Right lung (tissue), 10 donors: ENCODE data around the gene ZNF334. TPM values are rescaled to one million over a fixed set of nuclear protein-coding genes. Genes with fewer than 3 reads are reported as not detected.

Experiments used
- DNase-seq, 2 donors: peaks; one replicate each; pipeline ENCODE4 v3.0.0-alpha.2; 2013
- long read RNA-seq, 8 donors: transcript quantifications; one replicate each; lab custom pipeline, GENCODE V29; 2026
- polyA plus RNA-seq, 5 donors: library from polyadenylated mRNA; unstranded; fragments of 120-200 nt; gene quantifications; one replicate each; pipeline versions ENCODE4 v1.2.1 to v1.2.3, GENCODE V29; 2013; ENCODE audit warnings: inconsistent platforms in 1 of 5, low replicate concordance in 1 of 5; ENCODE audit not compliant: insufficient read length in 5 of 5, insufficient read depth in 1 of 5

The ZNF334 gene
- 10 to 100 TPM; 24.5 to 52.5 (median 43.4) TPM for polyA plus RNA-seq
- long read RNA-seq, donor 1, partial matches to known transcripts = 0 of 1 reads
- long read RNA-seq, donor 1, other reads (novel, unspliced or antisense) = 0 of 1 reads
- long read RNA-seq, donor 2, partial matches to known transcripts = 0 of 2 reads
- long read RNA-seq, donor 2, other reads (novel, unspliced or antisense) = 0 of 2 reads
- long read RNA-seq, donor 3, partial matches to known transcripts = 0 of 4 reads
- long read RNA-seq, donor 3, other reads (novel, unspliced or antisense) = 0 of 4 reads
- long read RNA-seq, donor 4, partial matches to known transcripts = 0 of 3 reads
- long read RNA-seq, donor 4, other reads (novel, unspliced or antisense) = 0 of 3 reads
- long read RNA-seq, donor 5, transcript ZNF334-204 (3 exons, 2,243 nt) = major isoform, 5 of 11 reads
- long read RNA-seq, donor 5, partial matches to known transcripts = 0 of 11 reads
- long read RNA-seq, donor 5, other reads (novel, unspliced or antisense) = 0 of 11 reads
- long read RNA-seq, donor 6, partial matches to known transcripts = 21 of 24 reads
- long read RNA-seq, donor 6, other reads (novel, unspliced or antisense) = 0 of 24 reads
- long read RNA-seq, donor 7, partial matches to known transcripts = 0 of 1 reads
- long read RNA-seq, donor 7, other reads (novel, unspliced or antisense) = 0 of 1 reads
- long read RNA-seq, donor 8, partial matches to known transcripts = 0 of 1 reads
- long read RNA-seq, donor 8, other reads (novel, unspliced or antisense) = 0 of 1 reads

DNA sequence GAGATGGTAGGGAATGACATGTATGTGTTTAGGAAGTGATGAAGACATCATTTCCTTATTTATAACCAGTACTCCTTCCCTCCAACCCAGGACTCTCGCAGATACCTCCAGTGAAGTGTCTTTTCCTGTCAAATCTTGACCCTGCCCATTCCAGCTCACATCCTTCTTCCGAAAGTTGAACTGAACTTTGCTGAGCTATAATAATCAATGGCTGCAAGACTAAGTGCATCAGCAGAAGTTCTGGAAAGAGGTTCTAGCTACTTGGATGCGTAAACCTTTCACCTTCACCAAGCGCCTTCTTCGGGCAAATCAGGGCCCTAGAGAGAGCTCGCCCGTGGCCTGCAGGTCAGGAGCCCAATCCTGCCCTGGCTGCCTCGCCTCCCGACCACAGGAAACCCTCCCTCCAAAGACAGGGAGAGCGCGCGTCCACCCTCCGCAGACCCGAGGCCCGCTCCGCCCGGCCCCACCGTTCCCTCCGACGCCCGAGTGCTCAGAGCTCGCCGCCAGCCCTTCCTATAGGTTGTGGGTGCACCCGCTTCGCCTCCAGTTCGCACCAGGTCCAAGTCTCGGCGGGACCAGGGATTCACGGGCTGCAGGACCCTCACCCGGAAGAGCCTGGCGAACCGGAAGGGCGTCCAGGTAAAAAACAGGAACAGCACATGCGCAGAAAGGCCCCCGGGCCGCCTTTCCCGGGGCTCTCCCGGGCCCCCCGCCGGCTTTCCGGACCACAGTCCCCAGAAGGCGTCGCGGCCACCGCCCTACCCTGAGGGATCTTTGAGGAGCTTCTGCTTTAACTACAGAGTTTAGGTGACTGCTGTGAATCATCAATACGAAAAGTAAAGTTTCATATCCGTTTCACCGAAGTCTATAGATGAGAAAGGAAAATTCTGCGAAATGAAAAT, at the start of gene ZNF334:
ZNF334 (minus strand) TSS at position 617 of the 902 bp plus-strand sequence. CDS start 1,457 bp downstream, outside the sequence.
- peak; percentile 73 to 78 for DNase-seq

DNA sequence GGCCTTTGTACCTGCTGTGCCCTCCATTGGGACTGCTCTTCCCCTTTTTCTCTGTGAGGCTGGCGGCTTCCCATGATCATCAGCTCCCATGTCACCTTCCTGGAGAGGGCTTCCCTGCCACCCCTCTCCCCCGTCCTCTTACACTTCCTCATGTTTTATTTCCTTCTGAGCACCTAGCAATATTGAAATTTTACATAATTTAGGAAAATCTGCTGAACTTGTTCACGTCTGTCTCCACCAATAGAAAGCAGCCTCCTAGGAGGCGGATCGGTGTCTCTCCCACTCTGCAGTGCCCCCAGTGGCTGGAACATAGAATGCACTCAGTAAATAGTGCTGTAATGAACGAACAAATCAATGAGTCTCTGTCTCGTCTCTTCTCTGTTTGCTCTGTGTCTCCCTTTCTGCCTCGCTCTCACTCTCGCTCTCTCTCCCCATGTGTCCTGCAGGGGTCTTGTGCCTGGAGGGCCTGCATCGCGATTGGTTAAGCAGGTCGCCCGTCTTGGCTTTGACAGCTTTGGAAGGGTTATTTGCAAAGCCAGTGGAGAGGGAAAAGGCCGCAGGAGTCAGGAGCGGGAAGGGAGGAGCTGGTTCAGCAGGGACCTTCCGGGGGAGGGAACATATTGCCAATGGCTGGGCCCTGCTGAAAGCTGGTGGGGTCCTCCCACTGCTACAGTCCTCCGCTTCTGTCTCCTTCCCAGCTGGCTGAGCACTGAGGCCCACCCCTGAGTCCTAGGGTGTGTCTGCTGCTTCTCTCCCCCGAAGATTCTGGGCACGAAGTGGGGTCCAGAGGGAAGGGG, 49.2 kb upstream of the ZNF334 start:
- DNase-seq = peak; percentile 60 to 77

DNA sequence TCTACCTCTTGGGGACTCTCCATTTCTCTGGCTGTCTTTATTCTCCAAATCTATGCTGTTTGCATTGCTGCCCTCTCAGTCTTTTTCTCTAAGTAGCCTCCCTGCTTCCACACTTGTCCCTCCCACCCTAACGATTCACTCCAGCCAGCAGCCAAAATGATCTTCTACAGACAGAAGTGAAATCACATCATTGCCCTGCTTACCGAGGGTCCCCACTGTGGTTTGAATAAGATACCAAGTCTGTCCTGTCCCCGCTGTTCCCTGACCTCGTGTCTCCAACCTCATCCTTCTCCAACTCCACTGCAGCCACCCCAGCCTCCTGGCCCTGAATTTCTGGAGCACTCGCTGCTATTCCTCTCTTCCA, 48.6 kb upstream of the ZNF334 start:
- DNase-seq = no peak

DNA sequence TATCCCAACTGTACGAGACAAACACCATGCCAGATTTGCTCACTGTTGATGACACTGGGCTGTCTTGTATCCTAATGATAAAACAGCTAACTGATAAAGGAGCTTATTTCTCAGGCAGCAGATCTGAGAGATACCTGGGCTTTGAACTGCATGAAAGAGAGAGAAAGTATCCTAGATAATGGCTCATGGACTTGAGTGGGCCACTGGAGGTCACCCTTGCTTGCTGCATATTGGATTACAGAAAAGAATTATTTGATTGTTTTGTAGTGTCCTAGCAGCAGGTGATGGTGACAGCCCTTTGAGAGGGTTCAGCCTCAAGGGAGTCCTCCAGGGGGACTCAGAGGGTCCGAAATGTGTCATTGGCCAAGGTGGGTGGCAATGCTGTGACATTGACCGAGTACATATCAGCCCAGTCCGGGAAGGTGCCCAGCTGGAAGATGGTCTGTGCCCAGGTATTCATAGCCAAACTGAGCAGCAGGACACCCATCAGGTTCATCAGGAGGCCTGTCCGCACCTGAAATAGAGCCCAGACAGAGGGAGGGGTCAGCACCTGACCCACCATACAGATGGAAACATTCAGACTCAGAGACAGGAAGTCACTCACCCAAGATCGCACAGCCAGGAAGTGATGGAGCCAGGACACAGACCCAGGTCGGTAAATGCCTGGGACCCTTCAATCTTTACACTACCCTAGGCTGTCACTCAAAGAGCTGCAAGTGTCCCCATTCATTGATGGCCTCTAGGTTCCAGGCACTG, 46.5 kb upstream of the ZNF334 start:
- DNase-seq = no peak

DNA sequence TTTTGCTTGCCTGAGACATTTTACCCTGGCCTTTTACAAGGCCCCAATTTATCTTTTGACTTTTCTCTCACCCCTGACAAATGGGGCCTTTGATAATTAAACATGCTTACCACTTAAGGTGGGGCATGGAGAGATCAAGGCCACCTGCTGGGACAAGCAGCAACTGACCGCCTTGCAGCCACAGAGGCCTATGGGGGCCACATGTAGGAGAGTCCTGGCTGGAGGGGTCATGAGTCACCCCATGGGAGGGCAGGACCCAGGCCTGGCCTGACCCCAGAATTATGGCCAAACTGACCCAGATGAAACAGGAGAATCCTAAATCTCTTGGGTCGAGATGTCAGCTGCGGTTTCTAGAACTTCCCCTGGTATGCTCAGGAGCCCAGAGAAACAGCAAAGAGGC, 45.6 kb upstream of the ZNF334 start:
- no peak for DNase-seq

DNA sequence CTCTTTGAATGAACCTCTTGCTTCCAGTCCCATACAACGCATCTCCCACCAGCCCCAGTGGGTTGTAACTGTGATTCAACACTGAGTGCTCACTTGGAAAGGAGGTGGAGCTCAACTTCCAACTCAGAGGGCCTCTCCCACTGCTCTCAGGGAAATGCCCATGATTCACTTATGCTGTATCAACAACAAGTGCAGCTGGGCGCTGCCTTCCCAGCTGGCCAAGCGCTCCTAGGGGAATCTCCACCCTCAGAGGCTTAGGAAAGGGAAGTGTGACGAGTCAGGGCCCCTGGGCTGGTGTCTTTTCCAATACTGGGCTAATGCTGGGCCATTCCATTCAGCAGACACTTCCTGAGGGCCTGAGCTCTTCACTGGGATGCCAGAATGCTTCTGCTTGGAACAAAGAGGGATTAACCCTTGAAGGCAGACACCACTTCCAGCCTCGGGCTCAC, 45.2 kb upstream of the ZNF334 start:
- DNase-seq = no peak

DNA sequence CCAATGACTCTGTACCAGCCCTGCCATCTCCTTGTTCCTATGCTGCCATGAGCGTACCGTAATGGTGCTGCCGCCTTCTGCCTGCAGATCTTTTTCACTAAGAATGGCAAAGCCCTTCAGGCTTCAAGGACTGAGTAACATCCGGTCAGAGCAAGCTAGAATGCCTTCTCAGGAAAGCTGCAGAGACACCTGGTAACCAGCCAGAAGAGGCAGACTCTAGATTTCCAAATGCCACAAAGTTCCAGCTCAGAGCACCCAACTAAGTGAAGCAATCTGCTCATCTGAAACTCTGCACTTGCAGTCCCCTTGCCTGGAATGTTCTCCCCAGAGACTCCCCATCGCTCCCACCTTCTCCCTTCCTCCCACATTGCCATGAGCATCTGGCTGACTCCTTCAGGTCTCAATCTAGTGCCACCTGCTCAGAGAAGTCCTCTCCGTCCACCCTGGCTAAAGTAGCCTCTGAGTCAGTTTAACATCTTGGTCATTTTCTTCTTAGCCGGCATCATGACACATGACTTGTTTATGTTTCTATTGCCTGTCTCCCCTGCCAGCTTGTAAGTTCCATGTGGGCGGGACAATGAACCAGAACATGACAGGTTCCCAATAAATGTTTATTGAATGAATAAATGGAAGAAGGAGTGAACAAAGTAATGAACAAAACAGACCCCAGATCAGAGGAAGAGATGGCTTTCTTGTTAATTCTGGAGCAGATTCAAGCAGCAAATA, 44.0 kb upstream of the ZNF334 start:
- no peak for DNase-seq

DNA sequence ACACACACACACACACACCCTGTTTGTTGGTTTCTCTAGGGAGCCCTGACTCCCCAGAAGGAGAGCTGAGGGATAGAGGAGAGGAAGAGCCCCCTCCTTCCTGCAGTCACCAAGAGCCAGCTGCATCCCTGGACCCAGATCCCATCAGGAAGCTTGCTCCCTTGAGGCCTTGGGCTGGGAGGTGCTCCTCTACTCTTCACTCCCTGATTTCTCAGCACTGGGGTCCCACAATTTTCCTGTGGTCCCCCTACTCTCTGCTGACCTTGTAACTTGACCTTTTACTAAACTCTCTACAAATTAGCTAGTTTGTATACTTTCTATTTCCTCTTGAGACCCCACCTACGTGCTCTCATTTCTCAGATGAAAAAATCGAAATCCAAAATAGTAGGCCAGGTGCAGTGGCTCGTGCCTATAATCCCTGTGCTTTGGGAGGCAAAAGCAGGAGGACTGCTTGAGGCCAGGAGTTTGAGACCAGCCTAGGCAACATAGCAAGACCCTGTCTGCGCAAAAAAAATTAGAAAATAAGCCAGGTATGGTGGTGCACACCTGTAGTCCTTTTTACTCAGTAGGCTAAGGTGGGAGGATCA, 42.1 kb upstream of the ZNF334 start:
- no peak for DNase-seq

DNA sequence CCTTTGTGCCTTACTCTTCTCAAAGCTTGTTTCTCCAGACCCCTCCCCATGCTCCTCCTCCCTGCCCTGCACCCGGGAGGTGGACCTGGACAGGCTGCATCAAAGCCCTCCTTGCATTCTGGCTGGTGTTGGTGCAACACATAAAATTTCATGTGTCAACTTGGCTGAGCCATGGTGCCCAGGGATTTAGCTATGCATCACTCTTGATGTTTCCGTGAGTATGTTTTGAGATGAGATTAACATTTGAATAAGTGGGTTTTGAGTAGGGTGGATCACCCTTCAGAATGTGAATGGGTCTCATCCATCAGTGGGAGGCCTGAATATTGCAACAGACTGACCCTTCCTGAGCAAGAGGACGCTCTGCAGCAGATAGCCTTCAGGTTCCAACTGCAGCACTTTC, 41.5 kb upstream of the ZNF334 start:
- no peak for DNase-seq

DNA sequence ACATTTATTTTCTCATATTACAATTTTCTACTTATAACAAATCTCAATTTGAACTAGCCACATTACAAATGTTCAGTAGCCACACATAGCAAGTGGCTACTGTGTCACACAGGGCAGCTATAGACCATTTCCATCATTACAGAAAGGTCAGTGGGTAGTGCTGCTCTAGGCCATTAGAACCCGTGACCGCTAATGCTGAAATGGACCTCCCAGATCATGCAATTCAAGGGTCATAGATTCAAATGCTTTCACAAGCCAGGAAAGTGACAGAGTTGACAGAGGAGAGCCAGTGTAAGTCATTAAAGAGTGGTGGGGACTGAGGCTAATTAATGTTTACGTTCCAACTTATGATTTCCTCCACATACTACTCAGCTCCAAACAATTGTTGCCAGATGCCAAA, 40.6 kb upstream of the ZNF334 start:
- DNase-seq = no peak

DNA sequence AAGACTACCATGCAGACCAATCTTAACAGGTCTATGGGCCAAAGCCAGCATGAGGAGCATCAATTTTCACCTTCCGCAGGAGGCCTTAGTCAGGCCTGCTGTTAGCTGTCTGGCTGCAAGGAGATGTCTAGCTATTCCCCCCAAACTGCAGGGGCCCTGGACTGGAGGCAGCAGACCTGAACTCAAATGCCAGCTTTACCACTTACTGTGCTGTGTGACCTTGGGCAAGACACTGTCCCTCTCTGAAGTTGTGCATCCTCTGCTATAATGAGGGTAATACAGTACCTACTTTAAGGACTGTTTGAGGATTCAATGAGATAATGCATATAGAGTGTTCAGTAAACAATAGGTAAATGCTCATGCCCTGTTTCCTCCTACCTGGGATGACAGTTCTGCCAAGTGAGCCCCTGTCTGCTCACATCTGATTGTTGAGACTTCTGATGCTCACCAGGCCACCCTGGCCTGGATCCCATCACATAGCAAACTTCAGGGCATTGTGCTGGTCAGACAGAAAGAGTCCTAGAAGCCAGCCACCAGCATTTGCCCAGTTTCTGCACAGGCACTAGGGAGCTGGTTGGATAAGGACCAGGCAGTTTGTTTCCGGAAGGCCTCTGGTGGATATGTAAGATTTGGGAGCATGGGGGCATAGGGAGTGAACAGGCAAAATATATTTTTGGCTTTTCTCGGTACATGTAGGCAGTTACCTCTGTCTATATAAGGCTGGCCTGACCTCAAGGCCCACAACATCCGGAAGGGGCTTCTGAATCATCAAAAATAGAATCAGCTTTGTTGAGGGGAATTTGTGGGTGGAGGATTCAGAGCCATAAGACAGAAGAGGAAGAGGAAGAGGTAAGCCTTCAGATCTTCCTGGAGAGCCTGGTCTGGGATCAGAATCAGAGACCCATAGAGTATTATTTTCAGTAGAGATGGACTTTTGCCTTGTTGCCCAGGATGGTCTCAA, 39.4 kb upstream of the ZNF334 start:
- no peak for DNase-seq

DNA sequence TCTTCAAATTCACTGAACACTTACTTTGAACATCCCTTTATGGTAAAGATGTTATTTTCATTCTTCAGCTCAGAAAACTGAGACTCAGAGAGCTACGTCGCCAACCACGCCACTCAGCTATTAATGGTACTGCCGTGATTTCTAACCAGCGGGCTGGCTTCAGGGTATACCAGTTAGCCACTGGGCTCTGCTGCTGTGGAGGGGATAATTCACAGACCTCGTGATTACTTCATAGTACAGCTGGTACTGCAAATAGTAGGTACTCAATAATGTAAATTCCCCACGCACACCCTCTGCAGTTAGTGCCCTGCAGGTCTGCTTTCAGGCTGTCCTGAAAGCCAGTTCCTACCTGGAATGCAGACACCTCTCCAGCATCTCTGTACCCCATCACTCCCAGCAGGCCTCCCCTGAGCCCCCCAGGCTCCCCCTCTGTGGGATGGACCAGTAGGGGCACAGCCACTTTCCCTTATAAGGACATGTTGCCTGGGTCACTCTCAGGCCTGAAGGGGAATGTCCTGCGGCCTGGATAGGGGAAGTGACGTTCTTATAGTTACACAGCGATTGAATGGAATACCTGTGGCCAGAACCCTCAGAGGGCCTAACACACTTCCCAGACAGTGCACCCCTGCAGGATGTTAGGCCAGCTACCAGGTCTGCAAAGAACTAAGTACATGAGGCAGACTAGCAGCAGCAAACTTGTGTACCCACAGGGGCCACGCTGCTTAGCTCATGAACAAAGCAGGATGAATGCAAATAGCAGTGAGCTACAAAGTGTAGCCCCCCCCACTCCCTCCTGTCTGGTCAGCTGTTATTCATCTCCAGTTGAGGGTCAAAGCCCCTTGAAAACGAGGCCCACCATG, 38.4 kb upstream of the ZNF334 start:
- no peak for DNase-seq

DNA sequence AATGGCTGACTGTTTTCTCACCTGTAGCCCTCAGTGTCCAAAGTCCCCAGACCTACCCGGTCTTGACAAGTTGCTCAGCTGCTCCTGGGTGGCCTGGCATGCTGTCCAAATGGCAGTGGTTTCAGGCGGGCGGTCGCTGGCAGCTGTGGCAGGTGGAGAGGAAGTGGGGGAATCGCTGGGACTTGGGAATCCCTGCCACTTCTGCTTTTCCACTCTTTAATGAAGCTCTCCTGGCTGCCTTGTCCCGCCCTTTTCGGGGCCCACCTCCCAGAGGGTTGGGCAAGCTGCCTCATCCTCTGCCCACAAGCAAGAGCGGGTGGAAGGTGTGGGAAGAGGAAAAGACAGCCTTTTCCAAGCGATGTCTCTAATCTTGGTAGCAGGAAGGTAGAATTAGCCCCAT, 37.1 kb upstream of the ZNF334 start, which contains the start of gene OCSTAMP:
OCSTAMP (minus strand) TSS at position 194 of the 400 bp plus-strand sequence; CDS start at position 100, 94 bp downstream.
- DNase-seq = no peak

DNA sequence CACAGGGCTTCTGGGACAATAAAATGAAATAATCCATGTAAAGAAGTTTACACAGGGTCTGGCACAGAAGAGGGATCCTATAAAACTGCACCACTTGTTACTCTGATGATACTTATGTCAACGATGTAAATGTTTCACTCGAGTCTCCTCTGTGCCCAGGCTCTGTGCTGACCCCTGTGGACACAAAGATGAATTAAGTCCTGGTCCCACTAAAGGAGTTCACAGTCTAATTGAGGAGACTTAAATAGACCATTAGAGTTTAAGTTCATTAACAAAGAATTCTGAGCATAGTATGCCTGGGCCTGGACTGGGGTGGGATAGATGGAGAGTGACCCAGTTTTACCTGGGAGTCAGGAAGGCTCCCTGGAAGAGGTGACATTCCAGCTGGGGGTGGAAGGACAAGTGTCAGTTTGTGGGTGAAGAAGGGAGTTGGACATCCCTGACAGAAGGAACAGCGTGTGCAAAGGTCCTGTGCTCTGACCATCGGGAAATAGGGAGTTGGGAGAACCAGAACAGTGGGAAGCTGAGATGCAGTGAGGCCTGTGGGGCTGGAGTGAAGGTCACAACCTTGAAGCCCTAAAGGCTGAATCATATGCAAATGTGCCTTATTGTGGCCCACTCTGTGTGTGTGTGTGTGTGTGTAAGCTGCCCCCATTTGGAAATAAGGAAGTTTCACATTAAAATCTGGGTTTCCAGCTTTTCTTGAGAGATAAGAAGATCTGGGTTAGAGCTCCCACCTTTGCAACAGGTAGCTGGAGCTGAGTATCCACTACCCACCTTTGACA, 36.0 kb upstream of the ZNF334 start:
- no peak for DNase-seq

DNA sequence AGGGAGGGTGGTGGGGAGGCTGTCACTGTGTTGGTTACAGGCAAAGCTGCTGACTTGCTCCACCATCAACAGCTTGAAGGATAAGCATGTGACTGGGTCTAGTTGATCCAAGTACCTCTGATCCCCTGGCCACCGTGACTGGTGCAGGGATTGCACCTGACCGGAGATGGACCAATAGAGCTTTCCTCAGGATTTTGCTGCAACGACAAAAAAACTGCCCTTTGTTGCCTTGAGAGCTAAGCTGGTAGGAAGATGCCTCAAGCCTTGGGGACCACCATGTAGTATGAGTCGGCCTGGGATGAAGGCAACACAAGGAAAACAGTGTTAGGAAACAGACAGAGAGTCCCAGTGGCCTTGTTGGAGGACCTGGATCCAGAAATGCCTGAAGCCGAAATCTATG, 35.3 kb upstream of the ZNF334 start:
- no peak for DNase-seq

DNA sequence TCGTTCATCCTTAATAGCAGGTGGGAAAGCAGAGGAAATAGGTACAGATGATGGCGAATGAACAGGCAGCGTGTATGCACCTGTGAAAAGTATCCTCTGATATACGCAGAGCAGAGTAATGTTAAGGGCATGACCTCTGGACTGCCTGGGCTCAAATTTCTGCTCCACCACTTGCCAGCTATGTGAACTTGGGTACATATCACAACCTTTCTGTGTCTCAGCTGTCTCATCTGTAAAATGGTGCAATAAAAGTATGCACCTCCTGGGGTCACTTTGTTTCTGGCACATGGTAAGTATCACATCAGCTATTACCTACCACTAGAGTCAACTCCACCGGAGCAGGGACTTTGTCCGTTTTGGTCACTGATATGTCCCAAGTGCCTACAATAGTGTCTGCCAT, 34.6 kb upstream of the ZNF334 start:
- no peak for DNase-seq
